NT2/D1 (cell line): ENCODE results near the gene FAM229B.

Experiments used
- SUZ12 ChIP-seq: IDR thresholded peaks from 2 replicates; pipeline ENCODE4 v1.6.1; 2011; ENCODE audit not compliant: insufficient read length, insufficient read depth; ENCODE audit errors: extremely low read depth
- ZNF274 ChIP-seq: IDR thresholded peaks from 2 replicates; pipeline ENCODE4 v1.6.1; 2011; ENCODE audit warnings: mild to moderate bottlenecking, low read depth, low read length

GRCh38 chr6:112106562-112106961 is 19.2 kb downstream of the FAM229B start:
- no peak for TF ChIP-seq SUZ12
- TF ChIP-seq ZNF274, result no peak
